ENCODE measurements around the gene SCG3. TPM values are rescaled to one million over a fixed set of nuclear protein-coding genes. Genes with fewer than 3 reads are reported as not detected.

Gene SCG3
- total RNA-seq, 1 experiment from 2014 or later = 0.37 TPM

DNA sequence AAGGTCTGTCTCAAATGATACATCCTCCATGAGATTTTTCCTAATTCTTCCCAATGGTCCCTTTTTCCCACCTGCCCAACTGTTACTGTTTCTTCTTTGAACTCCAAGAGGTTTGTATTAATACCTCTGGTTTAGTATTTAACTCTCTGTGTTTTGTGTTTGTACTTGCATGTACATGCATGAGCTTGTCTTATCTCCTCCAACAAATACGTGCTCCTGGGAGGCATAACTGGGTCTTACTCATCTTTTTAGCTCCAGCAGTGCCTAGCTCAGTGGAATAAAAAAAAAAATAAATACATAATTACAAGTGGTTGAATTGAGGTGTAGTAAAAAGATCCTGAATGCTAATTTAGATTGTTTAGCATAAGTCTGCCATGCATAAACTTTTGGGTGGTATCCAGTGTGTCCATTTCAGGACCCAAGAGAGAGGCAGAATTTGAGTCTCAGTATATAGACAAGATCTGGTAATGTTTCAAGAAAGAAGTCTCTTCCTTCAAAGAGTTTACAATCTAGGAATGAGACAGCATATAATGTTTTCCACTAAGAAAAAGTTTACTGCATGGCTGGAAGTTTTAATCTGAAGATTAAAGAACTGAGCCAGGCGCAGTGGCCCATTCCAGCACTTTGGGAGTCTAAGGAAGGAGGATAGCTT, 57.9 kb downstream of the SCG3 start:
- in situ Hi-C loops (cut with HindIII; ENCODE audit: low pct_unique_long_range_greater_than_20kb, low sequenced_read_pairs) = no loop called here
- DNase-seq (ENCODE audit: low read depth, low spot score) = no peak

DNA sequence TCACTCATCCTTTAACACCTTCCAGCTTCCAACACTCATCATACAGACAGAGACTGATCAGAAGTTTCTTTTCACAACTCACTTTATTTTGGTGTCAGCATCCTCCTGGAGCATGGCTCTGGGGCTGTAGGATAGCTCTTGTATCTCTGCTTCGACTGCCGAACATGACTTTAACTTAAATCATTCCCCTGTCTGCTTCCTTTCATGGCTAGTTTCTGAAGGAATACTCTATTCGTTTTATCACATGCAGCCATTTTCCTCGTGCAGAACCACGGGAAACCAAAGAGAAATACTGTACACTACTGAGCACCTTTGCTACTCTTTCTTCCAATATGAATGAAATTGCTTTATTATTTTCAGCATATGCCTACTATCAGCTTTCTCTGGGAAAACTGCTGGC, 68.0 kb downstream of the SCG3 start:
- in situ Hi-C loops (cut with HindIII; ENCODE audit: low pct_unique_long_range_greater_than_20kb, low sequenced_read_pairs) = no loop called here
- no peak for DNase-seq (ENCODE audit: low read depth, low spot score)

DNA sequence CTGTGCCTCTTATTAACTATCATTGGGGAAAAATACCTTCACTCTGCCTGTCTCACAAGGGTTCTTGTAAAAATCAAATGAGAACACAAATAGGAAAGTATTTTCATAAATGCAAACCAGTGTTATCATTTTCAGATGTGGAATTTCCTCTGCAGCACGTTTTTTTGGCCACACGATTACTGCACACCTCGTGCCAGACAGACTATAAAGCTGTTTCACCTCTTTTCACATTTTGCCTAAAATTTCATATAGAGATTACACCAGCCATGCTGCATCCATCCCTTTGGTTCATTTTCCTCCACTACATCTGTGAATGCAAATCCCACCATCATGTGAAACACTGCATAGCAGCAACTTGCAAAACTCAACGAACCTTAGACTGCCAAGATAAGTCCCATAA, 68.9 kb downstream of the SCG3 start:
- in situ Hi-C loops (cut with HindIII; ENCODE audit: low pct_unique_long_range_greater_than_20kb, low sequenced_read_pairs) = no loop called here
- DNase-seq (ENCODE audit: low read depth, low spot score) = no peak

DNA sequence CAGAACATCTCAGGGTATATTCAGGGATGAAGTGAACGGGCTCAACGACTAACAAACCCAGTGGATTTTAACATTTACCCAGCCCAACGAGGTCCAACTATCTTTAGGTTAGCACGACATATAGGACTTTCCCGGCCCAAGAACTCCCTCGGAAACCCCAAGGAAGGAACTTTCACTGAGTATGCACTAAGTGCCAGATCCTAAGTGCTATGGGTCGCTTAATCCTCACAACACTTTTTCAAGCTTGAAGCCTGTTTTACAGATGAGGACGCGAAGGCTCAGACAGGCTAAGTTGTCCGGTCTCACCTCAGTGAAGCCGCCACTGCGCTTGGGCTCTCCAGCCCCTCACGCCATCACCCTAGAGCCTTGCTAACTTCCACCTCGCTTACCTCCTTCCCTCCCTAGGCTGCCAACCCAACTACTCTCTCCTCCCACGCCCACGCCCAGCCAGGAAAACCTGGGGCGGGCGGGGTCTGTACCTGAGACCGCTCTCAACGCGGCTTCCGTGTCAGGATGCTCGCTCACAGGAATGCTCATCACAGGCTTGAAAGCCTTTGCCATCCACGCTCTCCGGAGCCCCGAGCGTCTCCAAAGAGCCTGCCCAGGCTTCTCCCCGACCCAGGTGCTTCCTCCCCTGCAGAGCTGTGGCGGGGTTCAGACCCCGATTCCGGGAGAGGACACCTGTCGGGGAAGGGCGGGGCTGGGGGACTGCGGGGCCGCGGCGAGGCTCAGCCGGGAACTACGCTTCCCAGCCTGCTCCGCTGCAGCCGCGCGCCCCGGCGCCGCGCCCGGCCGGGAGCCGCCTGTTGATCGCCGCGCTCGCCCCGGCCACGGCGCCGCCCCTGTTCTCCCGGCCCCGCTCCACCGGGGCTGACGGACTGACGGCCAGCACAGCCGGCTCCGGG, 69.7 kb downstream of the SCG3 start, which contains the start of gene TMOD2:
Gene TMOD2, plus strand, starts transcription at position 806 of the 905 bp plus-strand sequence. CDS start 14,845 bp downstream, outside the sequence.
- DNase-seq (ENCODE audit: low read depth, low spot score) = peak; percentile 26
- in situ Hi-C loops (cut with HindIII; ENCODE audit: low pct_unique_long_range_greater_than_20kb, low sequenced_read_pairs) = no loop called here

GRCh38 chr15:51751697-51752683, 70.7 kb downstream of the SCG3 start:
- in situ Hi-C loops (cut with HindIII; ENCODE audit: low pct_unique_long_range_greater_than_20kb, low sequenced_read_pairs) = no loop called here
- no peak for DNase-seq (ENCODE audit: low read depth, low spot score)

DNA sequence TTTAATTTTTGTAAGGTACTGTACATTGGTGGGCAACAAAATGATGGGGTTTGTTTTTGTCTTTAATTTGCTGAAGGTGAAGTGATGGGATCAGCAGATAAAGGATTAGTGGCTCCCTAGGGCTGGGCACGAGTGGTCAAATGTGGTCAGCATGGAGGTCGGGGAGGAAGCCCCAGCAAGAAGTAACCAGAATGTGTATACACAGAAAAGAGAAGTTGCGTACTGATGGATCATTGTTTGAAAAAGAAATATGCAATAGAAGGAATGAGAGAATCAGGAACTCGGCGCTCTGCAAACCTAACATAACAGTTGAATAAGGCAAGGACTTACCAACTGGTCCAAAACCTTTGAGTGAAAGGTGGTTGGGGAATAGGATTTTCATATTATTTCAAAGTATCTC, 71.6 kb downstream of the SCG3 start:
- in situ Hi-C loops (cut with HindIII; ENCODE audit: low pct_unique_long_range_greater_than_20kb, low sequenced_read_pairs) = no loop called here
- DNase-seq (ENCODE audit: low read depth, low spot score) = no peak

- DNase-seq (ENCODE audit: low read depth, low spot score) = no peak
- in situ Hi-C loops (cut with HindIII; ENCODE audit: low pct_unique_long_range_greater_than_20kb, low sequenced_read_pairs) = no loop called here
These were observed 73.0 kb downstream of the SCG3 start for GRCh38 chr15:51754267-51754666.

- no peak for DNase-seq (ENCODE audit: low read depth, low spot score)
These were observed 74.5 kb downstream of the SCG3 start for GRCh38 chr15:51755790-51756189.

GRCh38 chr15:51756482-51756881, 75.2 kb downstream of the SCG3 start:
- no peak for DNase-seq (ENCODE audit: low read depth, low spot score)
- in situ Hi-C loops (cut with HindIII; ENCODE audit: low pct_unique_long_range_greater_than_20kb, low sequenced_read_pairs) = no loop called here

More at GRCh38 chr15:51755790-51756189, 74.5 kb downstream of the SCG3 start:
- in situ Hi-C loops (cut with HindIII; ENCODE audit: low pct_unique_long_range_greater_than_20kb, low sequenced_read_pairs) = no loop called here

DNA sequence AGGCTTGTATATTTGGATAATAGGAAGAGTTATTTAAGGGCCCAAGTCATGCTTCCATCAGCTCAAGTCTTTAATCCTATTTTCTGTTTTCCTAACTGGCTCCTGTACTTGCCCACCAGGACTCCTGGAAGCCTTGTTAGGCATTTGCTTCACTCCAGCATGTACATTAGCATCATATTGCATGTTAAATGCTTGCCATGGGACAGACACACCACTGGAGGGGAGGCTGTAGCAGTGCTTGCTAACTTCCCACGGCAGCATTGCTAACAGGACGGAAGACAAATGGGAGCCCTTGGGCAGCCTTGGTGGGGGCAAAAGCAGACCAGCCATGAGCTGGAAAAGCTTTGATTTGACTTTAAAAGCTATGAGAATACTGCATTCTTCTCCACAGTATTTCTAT, 76.1 kb downstream of the SCG3 start:
- in situ Hi-C loops (cut with HindIII; ENCODE audit: low pct_unique_long_range_greater_than_20kb, low sequenced_read_pairs) = no loop called here
- no peak for DNase-seq (ENCODE audit: low read depth, low spot score)

DNA sequence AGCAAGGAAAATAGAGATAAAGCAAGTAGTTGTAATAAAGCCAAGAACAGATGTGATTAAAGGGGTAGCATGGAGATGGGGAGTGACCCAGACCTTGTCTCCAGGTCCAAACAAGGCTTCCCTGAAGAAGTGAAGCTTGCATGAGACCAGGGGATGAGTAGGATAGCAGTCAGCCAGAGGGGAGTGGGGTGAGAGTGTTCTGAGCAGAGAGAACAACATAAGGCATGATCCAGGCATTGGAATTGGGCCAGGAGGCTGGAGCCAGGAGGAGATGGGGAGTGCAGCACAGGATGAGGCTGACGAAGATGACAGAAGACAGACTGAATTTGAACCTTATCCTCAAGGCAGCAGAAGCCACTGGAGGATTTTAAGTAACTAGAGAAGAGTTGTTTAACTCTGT, 77.3 kb downstream of the SCG3 start:
- DNase-seq (ENCODE audit: low read depth, low spot score) = no peak
- in situ Hi-C loops (cut with HindIII; ENCODE audit: low pct_unique_long_range_greater_than_20kb, low sequenced_read_pairs) = no loop called here

GRCh38 chr15:51759557-51760070, 78.3 kb downstream of the SCG3 start:
- in situ Hi-C loops (cut with HindIII; ENCODE audit: low pct_unique_long_range_greater_than_20kb, low sequenced_read_pairs) = no loop called here
- peak; percentile 87 for DNase-seq (ENCODE audit: low read depth, low spot score)

DNA sequence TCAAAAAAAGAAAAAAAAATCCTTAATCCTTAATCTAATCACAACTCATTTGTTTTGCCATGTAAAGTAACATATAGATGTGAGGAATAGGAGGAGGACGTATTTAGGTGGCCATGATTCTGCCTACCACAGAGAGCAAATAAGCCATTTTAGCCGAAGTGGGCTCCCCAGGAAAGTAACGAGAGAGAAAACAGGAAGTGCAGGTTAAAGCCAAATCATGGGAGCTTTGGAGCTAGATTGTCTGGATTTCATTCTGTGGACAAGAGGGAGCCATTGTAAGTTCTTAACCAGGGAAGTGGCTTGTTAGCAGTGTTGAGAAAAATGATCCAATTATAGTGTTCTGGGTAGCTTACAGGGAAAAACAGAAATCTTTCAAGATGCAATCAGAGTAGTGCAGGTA, 79.5 kb downstream of the SCG3 start:
- in situ Hi-C loops (cut with HindIII; ENCODE audit: low pct_unique_long_range_greater_than_20kb, low sequenced_read_pairs) = no loop called here
- DNase-seq (ENCODE audit: low read depth, low spot score) = no peak

DNA sequence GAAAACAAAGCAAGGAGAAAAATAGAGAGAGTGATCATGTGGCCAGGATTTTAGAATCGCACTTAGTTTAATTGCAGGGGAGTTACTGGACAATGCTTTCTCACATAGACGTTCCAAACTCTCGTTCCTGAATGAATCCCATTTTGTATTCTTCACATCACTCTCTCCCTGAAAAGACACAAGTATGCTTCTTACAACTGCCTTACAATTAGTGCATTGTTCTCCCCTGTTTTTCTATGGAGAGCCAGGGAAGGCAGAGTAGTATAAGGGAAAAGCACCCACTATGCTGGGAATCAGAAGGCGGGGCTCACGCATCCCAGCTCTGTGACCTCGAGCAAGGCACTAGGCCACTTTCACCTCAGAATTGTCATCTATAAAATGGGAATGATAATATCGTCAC, 84.4 kb downstream of the SCG3 start:
- in situ Hi-C loops (cut with HindIII; ENCODE audit: low pct_unique_long_range_greater_than_20kb, low sequenced_read_pairs) = no loop called here
- DNase-seq (ENCODE audit: low read depth, low spot score) = peak; percentile 98

DNA sequence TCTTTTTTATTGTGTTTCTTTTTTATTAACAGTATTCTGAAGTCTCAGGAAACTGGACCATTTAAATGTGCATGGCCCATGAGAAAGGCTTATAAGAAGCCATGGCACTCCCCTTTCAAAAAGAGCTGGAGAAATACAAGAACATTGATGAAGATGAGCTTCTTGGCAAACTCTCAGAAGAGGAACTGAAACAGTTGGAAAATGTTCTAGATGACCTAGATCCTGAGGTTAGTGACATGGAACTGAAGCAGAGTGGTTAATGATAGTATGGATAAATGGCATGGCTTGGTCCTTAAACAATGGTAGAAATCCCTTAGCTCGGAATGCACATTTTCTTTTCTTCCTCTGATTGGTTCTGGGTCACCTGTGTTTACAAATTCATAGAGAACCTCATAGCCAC, 85.0 kb downstream of the SCG3 start:
- DNase-seq (ENCODE audit: low read depth, low spot score) = no peak
- in situ Hi-C loops (cut with HindIII; ENCODE audit: low pct_unique_long_range_greater_than_20kb, low sequenced_read_pairs) = no loop called here

DNA sequence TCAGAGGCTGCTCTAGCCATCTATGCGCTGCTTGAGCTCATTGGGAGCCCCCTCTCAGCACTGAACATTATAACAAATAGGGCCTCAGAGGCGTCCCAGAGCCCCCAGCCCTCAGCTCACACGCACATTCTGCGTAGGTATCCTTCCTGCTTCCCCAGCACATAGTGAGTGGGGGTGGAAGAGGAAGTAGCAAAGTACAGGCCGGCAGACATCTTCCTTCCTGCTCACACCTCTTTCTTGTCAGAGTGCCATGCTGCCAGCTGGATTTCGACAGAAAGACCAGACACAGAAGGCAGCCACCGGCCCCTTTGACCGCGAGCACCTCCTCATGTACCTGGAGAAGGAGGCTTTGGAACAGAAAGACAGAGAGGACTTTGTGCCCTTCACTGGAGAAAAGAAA, 86.7 kb downstream of the SCG3 start:
- in situ Hi-C loops (cut with HindIII; ENCODE audit: low pct_unique_long_range_greater_than_20kb, low sequenced_read_pairs) = no loop called here
- DNase-seq (ENCODE audit: low read depth, low spot score) = no peak

Data from SK-MEL-5 (cell line).